HG03280 (cell line): ENCODE measurements around the gene B3GNT7.

ENCODE experiments used
- ATAC-seq: cut with Tn5 transposase; IDR thresholded peaks from one replicate; pipeline ENCODE4 v1.9.1; 2021; ENCODE audit warnings: mild to moderate bottlenecking, moderate library complexity; ENCODE audit not compliant: unreplicated experiment

The B3GNT7 gene

DNA sequence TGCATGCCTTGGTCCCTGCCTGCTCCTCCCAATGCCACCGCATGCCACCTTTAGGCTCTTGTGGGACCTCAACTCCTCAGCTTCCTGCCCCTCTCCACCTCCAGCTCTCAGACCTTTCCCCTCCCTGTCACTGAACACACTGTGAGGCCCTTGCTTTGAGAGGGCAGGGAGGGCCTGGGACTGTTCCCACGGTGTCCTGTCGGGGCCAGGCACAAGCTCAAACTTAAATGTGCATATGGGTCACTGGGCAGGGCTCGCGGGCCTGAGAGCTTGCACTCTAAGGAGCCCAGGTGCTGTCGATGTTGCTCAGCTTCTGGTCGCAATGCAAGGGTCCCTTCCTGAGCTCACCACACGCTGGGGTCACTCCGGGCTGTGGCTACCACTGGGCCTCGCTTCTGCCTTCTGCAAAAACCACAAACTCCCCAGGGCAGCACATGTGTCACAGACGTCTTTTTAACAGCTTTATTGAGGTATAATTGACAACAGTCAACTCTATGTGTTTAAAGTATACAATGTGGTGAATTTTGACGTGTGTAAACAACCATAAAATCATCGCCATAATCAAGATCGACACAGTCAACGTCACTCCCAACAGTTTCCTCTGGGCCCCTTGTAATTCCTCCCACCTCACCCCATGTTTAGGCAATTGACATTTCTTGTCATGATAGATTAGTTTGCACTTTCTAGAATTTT is 11.9 kb upstream of the B3GNT7 start:
- no peak for ATAC-seq

DNA sequence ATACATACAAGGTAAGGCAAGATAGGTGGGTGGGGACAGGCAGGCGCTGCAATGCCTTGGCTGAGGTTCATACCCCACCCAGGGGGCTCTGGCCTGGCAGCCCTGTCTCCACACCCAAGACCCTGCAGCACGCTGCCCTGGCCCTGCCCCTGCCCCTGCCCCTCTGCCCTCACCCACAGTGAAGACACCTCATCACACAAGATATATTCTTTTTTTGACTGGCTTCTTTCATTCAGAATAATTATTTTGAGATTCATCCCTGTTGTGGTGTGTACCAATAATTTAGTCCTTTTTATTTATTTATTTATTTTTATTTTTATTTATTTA is 11.4 kb upstream of the B3GNT7 start:
- no peak for ATAC-seq

- ATAC-seq, result no peak
Observed at GRCh38 chr2:231384970-231385369, 10.5 kb upstream of the B3GNT7 start.

DNA sequence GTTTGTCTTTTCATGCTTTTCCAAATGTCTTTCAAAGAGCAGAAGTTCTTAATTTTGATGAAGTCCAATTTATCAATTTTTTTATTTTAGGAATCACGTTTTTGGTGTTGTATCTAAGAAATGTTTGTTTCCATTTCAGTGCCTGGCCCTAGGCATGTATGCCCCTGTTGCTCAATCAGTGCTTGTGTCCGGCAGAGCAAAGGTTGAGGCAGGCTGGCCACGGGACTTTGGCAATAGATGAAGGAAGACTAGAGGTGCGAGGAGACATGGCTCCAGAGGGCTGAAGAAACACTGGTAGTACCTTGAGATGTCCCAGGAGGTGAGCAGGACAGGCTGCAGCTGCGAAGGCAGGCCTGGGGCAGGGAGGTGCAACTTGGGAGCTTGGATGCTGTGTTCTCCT is 10.1 kb upstream of the B3GNT7 start:
- no peak for ATAC-seq

- ATAC-seq, result no peak
Observed at GRCh38 chr2:231386446-231386845, 9.1 kb upstream of the B3GNT7 start.

- ATAC-seq, result no peak
Observed at GRCh38 chr2:231387904-231388724, 7.4 kb upstream of the B3GNT7 start.

DNA sequence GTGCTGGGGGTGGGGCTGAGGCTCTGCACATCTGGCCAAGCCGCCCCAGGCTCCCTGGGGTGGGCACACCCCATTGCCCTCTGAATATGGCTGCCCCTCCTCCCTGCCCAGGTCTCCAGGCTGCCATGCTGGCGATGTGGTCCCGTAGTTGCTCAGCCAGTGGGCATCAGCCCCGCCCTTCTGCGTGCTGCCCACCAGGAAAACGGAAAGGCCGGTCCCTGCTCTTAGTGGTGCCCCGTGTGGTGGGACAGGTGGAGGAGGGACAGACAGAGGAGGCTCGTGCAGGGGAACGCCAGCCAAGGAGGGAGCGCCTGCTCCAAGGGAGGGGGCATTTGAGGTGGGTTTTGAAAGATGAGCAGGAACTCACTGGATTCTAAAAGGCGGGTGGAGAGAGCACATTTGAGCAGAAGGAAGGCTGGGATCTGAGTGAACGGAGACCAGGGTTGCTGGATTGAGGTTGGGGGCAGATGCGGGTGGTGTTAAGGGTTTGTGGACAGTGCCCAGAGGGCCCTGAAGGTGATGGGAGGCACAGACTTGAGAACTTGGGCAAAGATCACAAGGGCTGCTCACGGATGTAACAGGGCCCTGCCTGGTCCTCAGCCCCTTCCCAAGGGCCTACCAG is 6.7 kb upstream of the B3GNT7 start:
- no peak for ATAC-seq

- ATAC-seq, result no peak
Observed at GRCh38 chr2:231390667-231391066, 4.8 kb upstream of the B3GNT7 start.

DNA sequence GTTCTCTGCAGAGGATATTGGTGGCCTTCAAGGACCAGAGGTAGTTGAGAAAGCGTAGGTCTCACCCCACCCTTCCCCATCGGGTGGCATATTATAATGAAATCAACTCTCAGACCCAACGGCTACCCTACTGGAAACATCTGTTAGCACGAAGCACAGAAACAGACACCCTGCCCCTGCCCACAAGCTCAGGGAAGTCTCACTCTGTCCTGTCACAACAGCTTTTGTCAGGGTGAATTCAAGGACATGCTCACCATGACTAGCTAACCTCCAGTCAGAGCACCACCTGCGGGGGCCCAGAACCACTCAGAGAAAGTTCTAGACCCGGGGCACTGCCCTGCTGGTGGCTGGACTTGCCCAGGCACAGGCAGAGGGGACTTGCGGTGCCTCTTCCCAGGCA is 3.5 kb upstream of the B3GNT7 start:
- ATAC-seq, result no peak

GRCh38 chr2:231392431-231393148 is 2.9 kb upstream of the B3GNT7 start:
- no peak for ATAC-seq

GRCh38 chr2:231393149-231394131 is 2.1 kb upstream of the B3GNT7 start:
- ATAC-seq, result no peak

DNA sequence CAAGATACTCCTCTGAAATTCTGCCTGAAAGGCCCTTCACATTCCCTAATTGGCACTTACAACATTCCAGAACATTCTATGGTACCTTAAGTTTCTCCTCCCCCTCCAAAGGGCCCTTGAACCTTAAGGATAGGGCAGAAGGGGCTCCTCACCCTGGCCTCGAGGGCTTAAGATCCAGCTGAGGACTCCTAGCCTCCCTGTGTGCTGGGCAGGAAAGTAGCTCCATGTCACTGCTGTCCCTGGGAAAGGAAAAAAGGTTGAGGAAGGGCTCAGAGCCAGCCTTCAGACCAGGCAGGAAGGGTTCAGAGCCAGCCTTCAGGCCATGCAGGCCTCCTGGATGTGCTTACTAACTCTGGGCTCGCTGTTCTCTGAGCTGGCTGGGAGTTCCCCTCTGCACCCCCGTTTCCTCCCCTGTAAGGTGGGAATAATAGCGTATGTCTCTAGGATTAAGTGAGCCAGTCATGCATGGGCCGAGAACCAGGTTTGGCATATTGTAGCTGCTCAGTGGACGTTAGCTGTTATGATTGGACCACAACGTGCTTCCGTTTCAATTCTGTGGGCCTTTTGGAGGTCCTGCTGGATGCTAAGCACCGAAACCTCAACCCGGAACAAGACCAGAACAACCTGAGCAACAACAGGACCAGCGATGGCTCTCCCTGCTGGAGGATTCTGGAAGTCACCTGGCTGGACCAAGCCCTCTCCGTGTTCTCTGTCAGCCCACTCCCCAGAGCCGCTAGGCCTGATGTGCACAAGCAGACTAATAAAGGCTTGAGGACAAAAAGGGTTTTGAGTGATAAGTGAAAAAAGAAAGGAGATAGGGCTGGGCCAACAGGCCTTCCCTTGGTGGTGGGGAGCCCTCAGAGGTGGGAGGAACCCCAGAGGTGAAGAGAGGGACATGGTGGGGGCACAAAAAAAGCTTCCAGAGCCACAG is 1.0 kb upstream of the B3GNT7 start:
- peak; percentile 52 for ATAC-seq

DNA sequence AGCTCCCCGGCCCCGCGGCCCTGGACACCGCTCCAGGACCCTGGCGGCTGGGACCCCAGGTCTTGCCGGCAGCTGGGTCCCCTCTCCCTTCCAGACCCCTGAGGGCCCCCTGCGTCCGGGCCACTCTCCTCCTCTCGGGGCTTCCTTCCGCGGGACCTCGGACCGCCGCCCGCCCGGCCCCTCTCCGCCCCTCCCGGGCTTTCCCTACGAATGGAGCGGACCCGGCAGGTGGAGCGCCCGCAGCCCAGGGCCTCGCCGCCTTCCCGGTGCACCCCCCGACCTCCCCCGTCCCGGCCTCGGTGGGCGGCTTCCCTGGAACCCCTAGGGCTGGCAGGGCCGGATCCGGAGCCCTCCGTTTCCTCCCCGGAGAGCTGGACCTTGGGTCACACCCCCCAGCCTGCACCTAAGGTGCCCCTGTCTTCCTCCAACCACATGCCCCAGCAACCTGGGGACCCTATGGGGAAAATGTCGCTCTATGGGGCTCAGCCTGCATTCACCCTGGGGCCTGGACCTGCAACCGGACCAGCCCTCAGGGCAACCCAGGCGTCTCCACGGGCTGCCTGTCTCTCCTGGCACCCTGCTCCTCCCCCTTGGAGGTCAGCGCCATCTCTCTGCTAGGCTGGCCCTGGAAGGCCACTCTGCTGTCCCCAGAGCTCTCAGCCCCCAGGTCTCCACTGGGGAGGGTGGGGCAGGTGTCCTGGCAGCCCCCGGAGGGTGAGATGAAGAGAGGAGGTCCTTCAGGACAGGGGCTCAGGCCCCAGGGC is 730 bp downstream of the B3GNT7 start:
- no peak for ATAC-seq

DNA sequence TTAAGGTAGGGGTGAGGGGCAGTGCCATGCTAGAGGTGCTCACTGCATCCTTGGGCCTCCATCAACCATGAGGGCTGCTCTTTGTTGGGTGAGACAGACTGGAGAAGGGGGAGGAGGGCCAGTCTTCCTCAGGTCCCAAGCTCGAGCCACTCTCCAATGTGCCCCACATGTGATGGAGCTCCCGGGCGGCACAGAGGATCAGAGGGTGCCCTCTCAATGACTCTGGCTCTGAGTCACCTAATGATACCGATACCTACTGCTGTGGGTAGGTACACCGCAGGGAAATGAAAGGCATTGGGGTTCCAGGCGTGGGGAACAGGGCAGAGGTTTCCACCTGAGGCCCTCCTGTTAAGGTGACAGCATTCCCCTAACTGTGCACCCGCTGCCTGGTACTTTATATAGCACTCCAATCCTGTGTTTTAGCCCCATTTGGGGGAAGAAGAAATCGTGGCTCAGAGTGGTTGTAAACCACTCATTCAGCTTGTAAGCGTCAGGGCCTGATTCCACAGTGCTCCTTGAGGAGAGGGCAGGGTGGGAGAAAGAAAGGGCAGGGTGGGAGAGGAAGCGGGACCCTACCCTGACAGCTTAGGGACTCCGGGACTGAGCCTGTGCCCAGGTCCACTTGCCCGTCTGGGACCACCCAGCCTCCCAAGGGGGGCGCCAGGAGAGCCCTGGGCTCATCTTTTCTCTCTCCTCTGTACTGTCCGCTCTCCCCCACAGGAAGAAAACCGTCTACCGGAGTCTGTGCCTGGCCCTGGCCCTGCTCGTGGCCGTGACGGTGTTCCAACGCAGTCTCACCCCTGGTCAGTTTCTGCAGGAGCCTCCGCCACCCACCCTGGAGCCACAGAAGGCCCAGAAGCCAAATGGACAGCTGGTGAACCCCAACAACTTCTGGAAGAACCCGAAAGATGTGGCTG is 1.8 kb downstream of the B3GNT7 start:
- no peak for ATAC-seq

- ATAC-seq, result no peak
Observed at GRCh38 chr2:231397928-231398294, 2.4 kb downstream of the B3GNT7 start.

DNA sequence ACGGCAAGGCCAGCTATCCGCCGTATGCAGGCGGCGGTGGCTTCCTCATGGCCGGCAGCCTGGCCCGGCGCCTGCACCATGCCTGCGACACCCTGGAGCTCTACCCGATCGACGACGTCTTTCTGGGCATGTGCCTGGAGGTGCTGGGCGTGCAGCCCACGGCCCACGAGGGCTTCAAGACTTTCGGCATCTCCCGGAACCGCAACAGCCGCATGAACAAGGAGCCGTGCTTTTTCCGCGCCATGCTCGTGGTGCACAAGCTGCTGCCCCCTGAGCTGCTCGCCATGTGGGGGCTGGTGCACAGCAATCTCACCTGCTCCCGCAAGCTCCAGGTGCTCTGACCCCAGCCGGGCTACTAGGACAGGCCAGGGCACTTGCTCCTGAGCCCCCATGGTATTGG is 3.1 kb downstream of the B3GNT7 start:
- no peak for ATAC-seq

DNA sequence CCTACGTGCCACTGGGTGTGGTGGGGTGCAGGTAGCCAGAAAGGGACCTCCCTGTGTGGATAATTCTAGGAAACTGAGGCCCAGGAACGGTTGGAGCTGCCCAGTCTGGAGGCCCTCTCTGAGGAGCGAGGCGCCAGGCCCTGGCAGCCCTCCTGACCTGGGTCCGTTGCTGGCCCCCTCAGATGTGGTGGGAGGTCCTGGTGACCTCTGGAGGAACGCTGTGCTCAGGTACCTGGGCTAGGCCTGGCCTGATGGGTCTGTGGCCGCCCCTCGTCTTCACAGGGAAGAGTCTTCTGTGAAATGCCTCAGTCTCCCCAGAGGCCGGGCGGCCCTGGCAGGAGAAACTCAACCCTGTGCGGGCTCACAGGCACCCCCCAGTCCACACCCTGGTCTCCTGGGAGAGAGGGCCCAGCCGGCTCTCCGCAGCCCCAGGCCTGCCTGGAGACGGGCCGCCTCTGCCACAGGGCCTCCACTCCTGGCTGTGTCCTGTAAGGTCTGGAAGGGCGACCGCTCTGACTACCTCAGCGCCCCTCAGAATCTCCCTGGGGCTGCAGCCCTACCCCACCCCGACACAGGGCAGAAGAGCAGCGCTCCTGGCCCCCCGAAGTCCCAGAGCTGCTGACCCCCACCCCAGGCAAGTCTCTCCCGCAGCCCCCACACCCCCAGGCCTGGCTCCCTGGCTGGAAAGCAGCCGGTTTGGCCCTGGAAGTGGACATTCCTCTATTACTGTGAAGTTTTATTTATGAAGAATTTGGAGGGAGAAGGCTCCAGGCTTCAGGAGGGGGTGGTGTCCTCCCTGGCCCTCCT is 3.7 kb downstream of the B3GNT7 start:
- ATAC-seq, result no peak
